ENCODE measurements around the gene IDUA. TPM values are rescaled to one million over a fixed set of nuclear protein-coding genes. Genes with fewer than 3 reads are reported as not detected.

Gene IDUA
- total RNA-seq, 1 donor from 2014 or later = 46.0 TPM

DNA sequence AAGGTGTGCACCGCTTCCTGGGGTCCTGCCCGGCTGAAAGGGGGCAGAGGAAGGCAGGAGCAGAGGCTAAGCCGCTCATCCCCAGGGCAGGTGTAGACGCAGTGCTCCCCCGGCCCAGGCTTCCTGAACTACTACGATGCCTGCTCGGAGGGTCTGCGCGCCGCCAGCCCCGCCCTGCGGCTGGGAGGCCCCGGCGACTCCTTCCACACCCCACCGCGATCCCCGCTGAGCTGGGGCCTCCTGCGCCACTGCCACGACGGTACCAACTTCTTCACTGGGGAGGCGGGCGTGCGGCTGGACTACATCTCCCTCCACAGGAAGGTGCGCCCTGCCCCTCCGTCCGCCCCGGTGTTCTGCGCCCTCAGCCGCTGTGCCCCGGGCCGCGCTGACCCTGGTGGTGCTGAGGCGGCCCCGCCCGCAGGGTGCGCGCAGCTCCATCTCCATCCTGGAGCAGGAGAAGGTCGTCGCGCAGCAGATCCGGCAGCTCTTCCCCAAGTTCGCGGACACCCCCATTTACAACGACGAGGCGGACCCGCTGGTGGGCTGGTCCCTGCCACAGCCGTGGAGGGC lies 14.8 kb downstream of the IDUA start:
- no peak for DNase-seq (ENCODE audit: low spot score)
- H3K4me3 Mint-ChIP-seq (ENCODE audit: unreplicated experiment) = no peak overlapping the region
- H3K4me1 Mint-ChIP-seq (ENCODE audit: low read depth) = peaks cover 4% of the 10 kb centered on the region
- no peak overlapping the region for H3K27ac Mint-ChIP-seq (ENCODE audit: unreplicated experiment)
- no peak for TF ChIP-seq CTCF (IDR thresholded peaks at IDR 0.05)
- H3K9me3 Mint-ChIP-seq (ENCODE audit: low read depth) = no peaks in the 10 kb centered on the region
- H3K36me3 Mint-ChIP-seq (ENCODE audit: low read depth) = peaks cover 2% of the 10 kb centered on the region
- H3K27me3 Mint-ChIP-seq (ENCODE audit: low read depth) = peaks cover 8% of the 10 kb centered on the region

DNA sequence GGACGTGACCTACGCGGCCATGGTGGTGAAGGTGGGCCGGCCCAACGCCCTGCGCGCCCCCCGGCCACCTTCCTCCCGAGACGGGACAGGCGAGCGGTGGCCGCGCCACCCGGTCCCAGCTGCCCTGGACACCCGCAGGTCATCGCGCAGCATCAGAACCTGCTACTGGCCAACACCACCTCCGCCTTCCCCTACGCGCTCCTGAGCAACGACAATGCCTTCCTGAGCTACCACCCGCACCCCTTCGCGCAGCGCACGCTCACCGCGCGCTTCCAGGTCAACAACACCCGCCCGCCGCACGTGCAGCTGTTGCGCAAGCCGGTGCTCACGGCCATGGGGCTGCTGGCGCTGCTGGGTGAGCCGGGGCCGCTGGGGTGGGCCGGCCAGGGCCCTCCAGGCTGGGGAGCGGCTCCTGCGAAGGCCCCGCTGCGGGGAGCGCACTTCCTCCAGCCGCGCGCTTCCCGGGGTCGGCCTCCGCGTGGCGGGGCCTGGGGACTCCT lies 15.3 kb downstream of the IDUA start:
- no peaks in the 10 kb centered on the region for H3K4me1 Mint-ChIP-seq (ENCODE audit: low read depth)
- DNase-seq (ENCODE audit: low spot score) = no peak
- peaks cover 4% of the 10 kb centered on the region for H3K36me3 Mint-ChIP-seq (ENCODE audit: low read depth)
- no peak overlapping the region for H3K27ac Mint-ChIP-seq (ENCODE audit: unreplicated experiment)
- H3K27me3 Mint-ChIP-seq (ENCODE audit: low read depth) = peaks cover 11% of the 10 kb centered on the region
- no peak for TF ChIP-seq CTCF (IDR thresholded peaks at IDR 0.05)
- peaks cover 3% of the 10 kb centered on the region for H3K9me3 Mint-ChIP-seq (ENCODE audit: low read depth)
- H3K4me3 Mint-ChIP-seq (ENCODE audit: unreplicated experiment) = no peak overlapping the region

DNA sequence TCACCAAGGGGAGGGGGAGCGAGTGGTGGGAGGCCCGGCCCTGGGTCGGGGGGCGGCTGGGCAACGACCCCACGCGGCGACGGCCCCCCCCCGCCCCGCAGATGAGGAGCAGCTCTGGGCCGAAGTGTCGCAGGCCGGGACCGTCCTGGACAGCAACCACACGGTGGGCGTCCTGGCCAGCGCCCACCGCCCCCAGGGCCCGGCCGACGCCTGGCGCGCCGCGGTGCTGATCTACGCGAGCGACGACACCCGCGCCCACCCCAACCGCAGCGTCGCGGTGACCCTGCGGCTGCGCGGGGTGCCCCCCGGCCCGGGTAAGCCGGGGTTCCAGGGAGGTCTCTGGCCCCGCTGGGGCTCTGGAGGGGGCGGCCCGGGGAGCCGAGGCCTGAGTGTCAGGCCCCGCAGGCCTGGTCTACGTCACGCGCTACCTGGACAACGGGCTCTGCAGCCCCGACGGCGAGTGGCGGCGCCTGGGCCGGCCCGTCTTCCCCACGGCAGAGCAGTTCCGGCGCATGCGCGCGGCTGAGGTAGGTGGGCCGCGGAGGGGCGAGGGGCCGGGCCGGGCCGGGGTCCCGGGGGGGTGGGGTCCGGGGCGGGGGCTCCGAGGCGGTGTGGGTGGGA lies 15.9 kb downstream of the IDUA start:
- no peak for DNase-seq (ENCODE audit: low spot score)
- H3K4me1 Mint-ChIP-seq (ENCODE audit: low read depth) = no peaks in the 10 kb centered on the region
- H3K27me3 Mint-ChIP-seq (ENCODE audit: low read depth) = peaks cover 13% of the 10 kb centered on the region
- peaks cover 5% of the 10 kb centered on the region for H3K36me3 Mint-ChIP-seq (ENCODE audit: low read depth)
- no peak for TF ChIP-seq CTCF (IDR thresholded peaks at IDR 0.05)
- H3K9me3 Mint-ChIP-seq (ENCODE audit: low read depth) = peaks cover 3% of the 10 kb centered on the region
- no peak overlapping the region for H3K27ac Mint-ChIP-seq (ENCODE audit: unreplicated experiment)
- no peak overlapping the region for H3K4me3 Mint-ChIP-seq (ENCODE audit: unreplicated experiment)

GRCh38 chr4:1003271-1004070 lies 16.6 kb downstream of the IDUA start:
- no peak overlapping the region for H3K27ac Mint-ChIP-seq (ENCODE audit: unreplicated experiment)
- no peak overlapping the region for H3K4me3 Mint-ChIP-seq (ENCODE audit: unreplicated experiment)
- TF ChIP-seq CTCF (IDR thresholded peaks at IDR 0.05) = no peak
- H3K9me3 Mint-ChIP-seq (ENCODE audit: low read depth) = peaks cover 3% of the 10 kb centered on the region
- H3K36me3 Mint-ChIP-seq (ENCODE audit: low read depth) = peaks cover 5% of the 10 kb centered on the region
- no peaks in the 10 kb centered on the region for H3K4me1 Mint-ChIP-seq (ENCODE audit: low read depth)
- no peak for DNase-seq (ENCODE audit: low spot score)
- H3K27me3 Mint-ChIP-seq (ENCODE audit: low read depth) = peaks cover 15% of the 10 kb centered on the region

DNA sequence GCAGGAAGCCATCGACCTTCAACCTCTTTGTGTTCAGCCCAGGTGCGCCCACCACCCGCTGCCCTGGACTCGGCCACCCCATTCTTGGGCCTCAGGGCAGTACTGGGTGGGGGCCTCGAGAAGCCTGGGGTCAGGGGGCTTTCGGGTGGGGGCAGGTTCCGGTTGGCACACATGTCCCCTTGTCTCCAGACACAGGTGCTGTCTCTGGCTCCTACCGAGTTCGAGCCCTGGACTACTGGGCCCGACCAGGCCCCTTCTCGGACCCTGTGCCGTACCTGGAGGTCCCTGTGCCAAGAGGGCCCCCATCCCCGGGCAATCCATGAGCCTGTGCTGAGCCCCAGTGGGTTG lies 17.2 kb downstream of the IDUA start:
- no peak for DNase-seq (ENCODE audit: low spot score)
- peaks cover 5% of the 10 kb centered on the region for H3K36me3 Mint-ChIP-seq (ENCODE audit: low read depth)
- H3K4me3 Mint-ChIP-seq (ENCODE audit: unreplicated experiment) = no peak overlapping the region
- TF ChIP-seq CTCF (IDR thresholded peaks at IDR 0.05) = no peak
- peaks cover 3% of the 10 kb centered on the region for H3K4me1 Mint-ChIP-seq (ENCODE audit: low read depth)
- no peak overlapping the region for H3K27ac Mint-ChIP-seq (ENCODE audit: unreplicated experiment)
- H3K27me3 Mint-ChIP-seq (ENCODE audit: low read depth) = peaks cover 15% of the 10 kb centered on the region
- H3K9me3 Mint-ChIP-seq (ENCODE audit: low read depth) = peaks cover 3% of the 10 kb centered on the region
